ENCODE results near the gene NDUFB1.

DNA sequence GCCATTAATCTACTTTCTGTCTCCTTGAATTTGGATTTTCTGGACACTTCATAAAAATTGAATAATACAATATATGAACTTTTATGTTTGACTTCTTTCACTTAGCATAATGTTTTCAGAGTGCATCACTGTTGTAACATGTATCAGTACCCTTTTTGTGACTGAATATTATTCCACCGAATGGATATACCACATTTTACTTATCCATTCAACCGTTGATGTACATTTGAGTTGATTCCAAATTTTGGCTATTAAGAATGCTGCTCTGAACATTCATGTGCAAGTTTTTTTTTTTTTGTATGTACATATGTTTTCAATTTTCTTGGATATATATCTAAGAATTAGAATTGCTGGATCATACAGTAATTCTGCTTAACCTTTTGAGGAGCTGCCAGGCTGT is 43.5 kb upstream of the NDUFB1 start:
- TF ChIP-seq POLR2A (IDR thresholded peaks at IDR 0.05; ENCODE audit: low read length) (no peak), GATA1 (IDR thresholded peaks at IDR 0.05; ENCODE audit: low read depth, low read length) (no peak)
